HCT116 (cell line): ENCODE results near the gene HPCAL4. TPM values are rescaled to one million over a fixed set of nuclear protein-coding genes. Genes with fewer than 3 reads are reported as not detected.

Source experiments
- ATAC-seq: fragments of 200-7000 bp; cut with Tn5 transposase; 2 replicates; pipeline ENCODE4 v1.9.1; 2020; ENCODE audit warnings: mild to moderate bottlenecking, moderate library complexity
- BruUV-seq: library from RNA; stranded (reverse); fragments of 400-500 nt; replicated peaks from 2 replicates; lab custom pipeline; 2021; lab: Mats Ljungman, UMichigan
- CTCF ChIA-PET: fragments of 300-600 bp; sonication (Branson Sonifier 250); formaldehyde crosslinking; loops from one replicate; lab custom pipeline; 2021; ENCODE audit warnings: antibody characterized with exemption; lab: Charles Lee
- POLR2A ChIA-PET: fragments of 300-600, 350-600 bp; sonication (Branson Sonifier 250); formaldehyde crosslinking; loops from one replicate; lab custom pipeline; 2021; ENCODE audit warnings: antibody characterized with exemption; lab: Charles Lee
- RAD21 ChIA-PET, 2 experiments: fragments of 300-600 bp; sonication (Branson Sonifier 250); formaldehyde crosslinking; loops; one replicate each; lab custom pipeline; 2023; ENCODE audit warnings: low total read pairs in 2 of 2; ENCODE audit not compliant: uncharacterized antibody in 2 of 2, unreplicated experiment in 2 of 2, low non-redundant PET in 1 of 2; lab: Charles Lee
- DNase-seq: peaks from one replicate; pipeline ENCODE4 v3.0.0-alpha.2; 2010; ENCODE audit warnings: low read depth, low spot score
- H2AFZ ChIP-seq: fragments of 200-600 bp; shearing (Covaris generic), sonication (generic); 2 replicates; pipeline ENCODE4 v1.6.1; 2017; ENCODE audit warnings: low read depth, mixed run types, mixed read lengths, antibody characterized with exemption, low read length; ENCODE audit not compliant: poor library complexity, severe bottlenecking
- H3K27ac ChIP-seq: 2 replicates; pipeline ENCODE4 v1.5.1; 2012; ENCODE audit warnings: low read depth, low read length
- H3K27me3 ChIP-seq: fragments of 200-600 bp; sonication (generic); 2 replicates; pipeline ENCODE4 v1.6.1; 2016; ENCODE audit warnings: mixed run types, low read length, mixed read lengths; ENCODE audit not compliant: insufficient read depth
- H3K36me3 ChIP-seq, 2 experiments: fragments of 200-500 bp in 1 of 2; fragments of 200-600 bp in 1 of 2; sonication (Bioruptor generic) in 1 of 2; sonication (generic) in 1 of 2; 2 replicates each; pipeline versions ENCODE4 v1.5.1 to v1.6.1; 2014 to 2016; ENCODE audit warnings: low read length in 2 of 2, inconsistent platforms in 1 of 2, mixed read lengths in 1 of 2, mixed run types in 1 of 2; ENCODE audit not compliant: insufficient read depth in 2 of 2, control insufficient read depth in 1 of 2
- H3K4me1 ChIP-seq, 2 experiments: fragments of 200-600 bp in 1 of 2; sonication (generic) in 1 of 2; 2 replicates each; pipeline versions ENCODE4 v1.5.1 to v1.6.1; 2012 to 2017; ENCODE audit warnings: low read length in 2 of 2, inconsistent platforms in 1 of 2, mild to moderate bottlenecking in 1 of 2, mixed read lengths in 1 of 2, mixed run types in 1 of 2, moderate library complexity in 1 of 2; ENCODE audit not compliant: insufficient read depth in 2 of 2, control insufficient read depth in 1 of 2
- H3K4me2 ChIP-seq: fragments of 200-600 bp; sonication (generic); 2 replicates; pipeline ENCODE4 v1.6.1; 2017; ENCODE audit warnings: mixed run types, low read length, mixed read lengths
- H3K4me3 ChIP-seq, 2 experiments: fragments of 200-600 bp in 1 of 2; sonication (generic) in 1 of 2; replicated peaks in 1 of 2; 2 replicates each; pipeline ENCODE4 v1.5.1; 2011 to 2016; ENCODE audit warnings: low read length in 2 of 2, control low read depth in 1 of 2, low read depth in 1 of 2, mild to moderate bottlenecking in 1 of 2, mixed read lengths in 1 of 2, mixed run types in 1 of 2
- H3K79me2 ChIP-seq: fragments of 200-600 bp; sonication (generic); 2 replicates; pipeline ENCODE4 v1.6.1; 2017; ENCODE audit warnings: mild to moderate bottlenecking, mixed run types, low read length, moderate library complexity, mixed read lengths; ENCODE audit not compliant: insufficient read depth
- H3K9ac ChIP-seq: fragments of 200-600 bp; sonication (generic); 2 replicates; pipeline ENCODE4 v1.6.1; 2016; ENCODE audit warnings: low read length, mixed read lengths
- H3K9me2 ChIP-seq: fragments of 200-600 bp; sonication (generic), shearing (Covaris generic); 2 replicates; pipeline ENCODE4 v1.6.1; 2017; ENCODE audit warnings: mixed run types, mild to moderate bottlenecking, moderate library complexity; ENCODE audit not compliant: insufficient read depth
- H3K9me3 ChIP-seq, 2 experiments: fragments of 200-500 bp in 1 of 2; fragments of 200-600 bp in 1 of 2; sonication (Bioruptor generic) in 1 of 2; sonication (generic) in 1 of 2; 2 replicates each; pipeline ENCODE4 v1.6.1; 2014 to 2017; ENCODE audit warnings: low read length in 2 of 2, mixed read lengths in 2 of 2, inconsistent platforms in 1 of 2, low read depth in 1 of 2, mild to moderate bottlenecking in 1 of 2, mixed run types in 1 of 2, moderate library complexity in 1 of 2; ENCODE audit not compliant: control insufficient read depth in 1 of 2, insufficient read depth in 1 of 2
- H4K20me1 ChIP-seq: fragments of 200-600 bp; sonication (generic), shearing (Covaris generic); 2 replicates; pipeline ENCODE4 v1.6.1; 2017; ENCODE audit warnings: mixed run types, mild to moderate bottlenecking, moderate library complexity; ENCODE audit not compliant: insufficient read depth
- CEBPB ChIP-seq: IDR thresholded peaks from 2 replicates; pipeline ENCODE4 v1.6.1; 2012; ENCODE audit warnings: low read depth
- EGR1 ChIP-seq: IDR thresholded peaks from 2 replicates; pipeline ENCODE4 v1.6.1; 2012; ENCODE audit warnings: low read depth
- EZH2 ChIP-seq: fragments of 200-600 bp; sonication (generic); IDR thresholded peaks from 2 replicates; pipeline ENCODE4 v1.6.1; 2017; ENCODE audit warnings: antibody characterized with exemption, mixed run types
- EZH2phosphoT487 ChIP-seq: fragments of 200-600 bp; IDR thresholded peaks from 2 replicates; pipeline ENCODE4 v1.6.1; 2018; ENCODE audit warnings: antibody characterized with exemption, borderline replicate concordance
- JUND ChIP-seq: IDR thresholded peaks from 2 replicates; pipeline ENCODE4 v1.6.1; 2012
- MAX ChIP-seq: IDR thresholded peaks from 2 replicates; pipeline ENCODE4 v1.6.1; 2012
- POLR2A ChIP-seq: IDR thresholded peaks from 2 replicates; pipeline ENCODE4 v1.7.0; 2011; ENCODE audit warnings: borderline replicate concordance; ENCODE audit not compliant: insufficient read depth, insufficient read length; ENCODE audit errors: extremely low read depth
- POLR2AphosphoS5 ChIP-seq: IDR thresholded peaks from 2 replicates; pipeline ENCODE4 v1.6.1; 2011; ENCODE audit warnings: mild to moderate bottlenecking, low read depth, low read length, moderate library complexity
- RAD21 ChIP-seq: IDR thresholded peaks from 2 replicates; pipeline ENCODE4 v1.6.1; 2012; ENCODE audit warnings: low read depth, mild to moderate bottlenecking
- REST ChIP-seq: IDR thresholded peaks from 2 replicates; pipeline ENCODE4 v1.6.1; 2012; ENCODE audit warnings: low read depth
- SIN3A ChIP-seq: IDR thresholded peaks from 2 replicates; pipeline ENCODE4 v1.6.1; 2012; ENCODE audit warnings: low read depth
- SP1 ChIP-seq: IDR thresholded peaks from 2 replicates; pipeline ENCODE4 v1.6.1; 2012; ENCODE audit warnings: low read depth
- SRF ChIP-seq: IDR thresholded peaks from 2 replicates; pipeline ENCODE4 v1.6.1; 2012; ENCODE audit warnings: low read depth
- TCF7L2 ChIP-seq: IDR thresholded peaks from 2 replicates; pipeline ENCODE4 v1.7.0; 2011; ENCODE audit warnings: borderline replicate concordance, inconsistent platforms; ENCODE audit not compliant: insufficient read depth, insufficient read length; ENCODE audit errors: extremely low read depth
- YY1 ChIP-seq: IDR thresholded peaks from 2 replicates; pipeline ENCODE4 v1.6.1; 2011; ENCODE audit warnings: low read length, low read depth, moderate library complexity, mild to moderate bottlenecking; ENCODE audit not compliant: insufficient replicate concordance; ENCODE audit errors: extremely low read depth
- ZFX ChIP-seq: fragments of 450-650 bp; IDR thresholded peaks from 2 replicates; pipeline ENCODE4 v1.6.1; 2017
- intact Hi-C: fragments of 100-400 bp; cut with micrococcal nuclease; formaldehyde crosslinking; loops from 2 replicates; pipeline ENCODE4 v1.10.0; 2022
- total RNA-seq: library from RNA; stranded (reverse); gene quantifications from one replicate; pipeline ENCODE4 v1.2.1, GENCODE V29; 2021; ENCODE audit not compliant: unreplicated experiment

Gene HPCAL4
- total RNA-seq, 1 experiment from 2014 or later = 5.2 TPM

GRCh38 chr1:39640861-39641260 is 50.4 kb downstream of the HPCAL4 start:
- POLR2A ChIA-PET = no interaction called here

GRCh38 chr1:39639305-39640130 is 51.7 kb downstream of the HPCAL4 start, which contains the start of gene HEYL:
Gene HEYL (minus strand): TSS chr1:39639643. CDS start chr1:39639625, 18 bp downstream.
- H3K4me1 ChIP-seq = peaks cover 8 to 17% of the 10 kb centered on the region in 2 experiments
- H3K79me2 ChIP-seq = no peaks in the 10 kb centered on the region
- no peaks in the 10 kb centered on the region for H3K36me3 ChIP-seq
- ChIA-PET RAD21 (no interaction called here), CTCF (interaction anchor here (0.8 to 2.9 kb wide), 2 partner anchors 14 to 33 kb away, joined by 3 to 27 read pairs; no protein-coding TSS in a partner anchor), POLR2A (interaction anchor here (0.9 to 1.5 kb wide), 2 partner anchors 28 to 99 kb away, joined by 3 to 4 read pairs; partner anchors contain the start of gene PPIE)
- peak within 1 kb of the TSS; percentile 67 to 86 for H3K4me3 ChIP-seq
- peak; percentile 95 for ATAC-seq
- H3K27ac ChIP-seq = peak within 1 kb of the TSS; percentile 64
- H3K9me3 ChIP-seq = no peaks in the 10 kb centered on the region
- BruUV-seq = TSS peak; percentile 62
- no peaks in the 10 kb centered on the region for H3K27me3 ChIP-seq
- DNase-seq = peak; percentile 65
- no peaks in the 10 kb centered on the region for H3K9me2 ChIP-seq
- intact Hi-C loops = no loop called here
- peak within 1 kb of the TSS; percentile 93 for H3K4me2 ChIP-seq
- no peaks in the 10 kb centered on the region for H4K20me1 ChIP-seq
- H3K9ac ChIP-seq = peak within 1 kb of the TSS; percentile 78
- peak within 1 kb of the TSS; percentile 70 for H2AFZ ChIP-seq
- peak; percentile 87 for TF ChIP-seq POLR2AphosphoS5
- TF ChIP-seq SP1 = peak; percentile 40; the same call in 1 of the 2 replicates
- TF ChIP-seq REST = no peak
- TF ChIP-seq POLR2A = peak; percentile 28
- TF ChIP-seq YY1 = peak; percentile 10
- peak; percentile 4 for TF ChIP-seq TCF7L2
- TF ChIP-seq SIN3A = peak; percentile 59
- no peak for TF ChIP-seq EZH2phosphoT487
- TF ChIP-seq MAX = peak; percentile 64
- TF ChIP-seq EGR1 = peak; percentile 88
- peak; percentile 35; the same call in 1 of the 2 replicates for TF ChIP-seq RAD21
- no peak for TF ChIP-seq CEBPB
- TF ChIP-seq SRF = no peak
- peak; percentile 73 for TF ChIP-seq ZFX

More at GRCh38 chr1:39640861-39641260, 50.4 kb downstream of the HPCAL4 start:
- H3K4me3 ChIP-seq = no peak overlapping the region
- H2AFZ ChIP-seq = no peak overlapping the region
- no TSS peak for BruUV-seq
- no peaks in the 10 kb centered on the region for H4K20me1 ChIP-seq
- H3K9me2 ChIP-seq = no peaks in the 10 kb centered on the region
- H3K27ac ChIP-seq = no peak overlapping the region
- H3K4me1 ChIP-seq = peaks cover 8 to 17% of the 10 kb centered on the region in 2 experiments
- no peak for TF ChIP-seq POLR2A
- TF ChIP-seq YY1 = no peak
- TF ChIP-seq EZH2 = no peak
- TF ChIP-seq JUND = no peak
- no peak for TF ChIP-seq TCF7L2
- no peaks in the 10 kb centered on the region for H3K27me3 ChIP-seq
- ATAC-seq = no peak
- H3K9me3 ChIP-seq = no peaks in the 10 kb centered on the region
- intact Hi-C loops = no loop called here
- no peaks in the 10 kb centered on the region for H3K36me3 ChIP-seq
- CTCF ChIA-PET = interaction anchor here (2.9 kb wide), 1 partner anchor 35 kb away, joined by 27 read pairs; no protein-coding TSS in a partner anchor
- no peak for DNase-seq
- RAD21 ChIA-PET = interaction anchor here in 1 of 2 experiments (1.1 kb wide), 1 partner anchor 542 kb away, joined by 3 read pairs; no protein-coding TSS in a partner anchor
- no peaks in the 10 kb centered on the region for H3K79me2 ChIP-seq
- no peak overlapping the region; the same call in 1 of the 2 replicates for H3K4me2 ChIP-seq
- no peak overlapping the region for H3K9ac ChIP-seq
